Endothelial cell of umbilical vein (primary cell): ENCODE measurements around the gene ATCAY. TPM values are rescaled to one million over a fixed set of nuclear protein-coding genes. Genes with fewer than 3 reads are reported as not detected.
A peak's percentile ranks its signal among the peaks of the same experiment; 100 is the strongest.

ENCODE experiments used
- BruUV-seq: library from RNA; stranded (reverse); fragments of 400-500 nt; replicated peaks from 2 replicates; lab custom pipeline; 2021; lab: Mats Ljungman, UMichigan
- CTCF ChIA-PET: fragments of 300-600, 350-600 bp; sonication (Branson Sonifier 250); formaldehyde crosslinking; loops from one replicate; lab custom pipeline; 2021; ENCODE audit warnings: antibody characterized with exemption, inconsistent platforms; lab: Charles Lee
- POLR2A ChIA-PET: fragments of 300-600, 350-600 bp; sonication (Branson Sonifier 250); formaldehyde crosslinking; loops from one replicate; lab custom pipeline; 2021; ENCODE audit warnings: antibody characterized with exemption, inconsistent platforms; lab: Charles Lee
- DNase-seq: peaks from one replicate; pipeline ENCODE4 v3.0.0-alpha.2; 2011; ENCODE audit warnings: low read depth, low spot score
- FAIRE-seq: peaks from 2 replicates; lab custom pipeline; 2011; peaks lifted over from hg19 to GRCh38; lab: Jason Lieb, UNC
- H2AFZ ChIP-seq: 2 replicates; pipeline ENCODE4 v1.6.0; 2012; ENCODE audit warnings: low read depth, low read length, control low read depth, inconsistent platforms
- H3K27ac ChIP-seq: 2 replicates; pipeline ENCODE4 v1.5.1; 2011; ENCODE audit warnings: low read depth, mild to moderate bottlenecking, control low read depth, low read length, moderate library complexity; ENCODE audit not compliant: insufficient read depth
- H3K27me3 ChIP-seq, 2 experiments: 2 replicates each; pipeline versions ENCODE4 v1.6.0 to v1.6.1; 2011; ENCODE audit warnings: low read length in 2 of 2, mixed read lengths in 1 of 2; ENCODE audit not compliant: control insufficient read depth in 2 of 2, insufficient read depth in 2 of 2
- H3K36me3 ChIP-seq, 2 experiments: 2 replicates in 1 of 2; 3 replicates in 1 of 2; pipeline ENCODE4 v1.5.1; 2011; ENCODE audit warnings: low read length in 2 of 2, mild to moderate bottlenecking in 1 of 2, moderate library complexity in 1 of 2; ENCODE audit not compliant: control insufficient read depth in 2 of 2, insufficient read depth in 2 of 2; ENCODE audit errors: extremely low read depth in 1 of 2
- H3K4me1 ChIP-seq: 3 replicates; pipeline ENCODE4 v1.5.1; 2011; ENCODE audit warnings: mild to moderate bottlenecking, low read length; ENCODE audit not compliant: control insufficient read depth, insufficient read depth; ENCODE audit errors: extremely low read depth
- H3K4me2 ChIP-seq: 2 replicates; pipeline ENCODE4 v1.6.1; 2011; ENCODE audit warnings: low read length, control low read depth, mixed read lengths; ENCODE audit not compliant: insufficient read depth
- H3K4me3 ChIP-seq, 3 experiments: fragments of 200-600 bp in 1 of 3; sonication (generic), shearing (Covaris generic) in 1 of 3; replicated peaks in 1 of 3; 2 replicates each; pipeline ENCODE4 v1.5.1; 2011 to 2016; ENCODE audit warnings: control low read depth in 3 of 3, low read length in 3 of 3, mild to moderate bottlenecking in 2 of 3, inconsistent platforms in 1 of 3, low read depth in 1 of 3, moderate library complexity in 1 of 3; ENCODE audit not compliant: insufficient read depth in 1 of 3
- H3K79me2 ChIP-seq: 2 replicates; pipeline ENCODE4 v1.6.0; 2012; ENCODE audit warnings: low read length, inconsistent platforms; ENCODE audit not compliant: control insufficient read depth, insufficient read depth
- H3K9ac ChIP-seq: replicated peaks from 2 replicates; pipeline ENCODE3; 2011; ENCODE audit warnings: low read length, control low read depth; ENCODE audit not compliant: insufficient read depth; ENCODE audit errors: extremely low read depth
- H3K9me1 ChIP-seq: replicated peaks from 3 replicates; pipeline ENCODE4 v1.6.0; 2011; ENCODE audit warnings: mild to moderate bottlenecking, low read length; ENCODE audit not compliant: control insufficient read depth, insufficient read depth; ENCODE audit errors: extremely low read depth
- H3K9me3 ChIP-seq: replicated peaks from 2 replicates; pipeline ENCODE4 v1.5.1; 2012; ENCODE audit warnings: low read length, inconsistent platforms; ENCODE audit not compliant: control insufficient read depth, insufficient read depth
- H4K20me1 ChIP-seq: replicated peaks from 2 replicates; pipeline ENCODE3; 2011; ENCODE audit warnings: mild to moderate bottlenecking, low read length; ENCODE audit not compliant: control insufficient read depth, insufficient read depth; ENCODE audit errors: extremely low read depth
- FOS ChIP-seq: IDR thresholded peaks from 2 replicates; pipeline ENCODE4 v1.6.1; 2011; ENCODE audit warnings: mild to moderate bottlenecking, low read length, moderate library complexity, borderline replicate concordance; ENCODE audit not compliant: insufficient read depth
- GATA2 ChIP-seq: IDR thresholded peaks from 2 replicates; pipeline ENCODE4 v1.7.0; 2011; ENCODE audit warnings: low read depth, mild to moderate bottlenecking, moderate library complexity, mixed read lengths, low read length; ENCODE audit not compliant: insufficient read length, insufficient read depth
- JUN ChIP-seq: IDR thresholded peaks from 2 replicates; pipeline ENCODE4 v1.6.1; 2011; ENCODE audit warnings: borderline replicate concordance, low read depth; ENCODE audit not compliant: insufficient read length, insufficient read depth
- POLR2A ChIP-seq: IDR thresholded peaks from 2 replicates; pipeline ENCODE4 v1.6.1; 2012; ENCODE audit warnings: low read depth, mild to moderate bottlenecking, control low read depth, low read length
- POLR2AphosphoS5 ChIP-seq: IDR thresholded peaks from 2 replicates; pipeline ENCODE4 v1.6.1; 2012; ENCODE audit warnings: low read depth, mild to moderate bottlenecking, control low read depth, low read length, moderate library complexity; ENCODE audit not compliant: insufficient read depth
- dilution Hi-C: fragments of 300-500 bp; cut with MboI; formaldehyde crosslinking; loops from one replicate; pipeline ENCODE4 v1.15.0; 2019; ENCODE audit warnings: low sequenced_read_pairs; ENCODE audit not compliant: extremely low pct_ligation_motif_present
- intact Hi-C: fragments of 100-400 bp; cut with micrococcal nuclease; formaldehyde crosslinking; loops from one replicate; pipeline ENCODE4 v1.10.0; 2022
- polyA plus RNA-seq, 4 experiments: library from polyadenylated mRNA; depleted of rRNA in 3 of 4; stranded (reverse) in 3 of 4; unstranded in 1 of 4; fragments of >200 nt; gene quantifications; 2 replicates each; pipeline versions ENCODE4 v1.2.1 to v1.2.3, GENCODE V29; 2011 to 2012; ENCODE audit warnings: missing spikeins in 1 of 4
- total RNA-seq: library from RNA; stranded (reverse); gene quantifications from 2 replicates; pipeline ENCODE4 v1.2.3, GENCODE V29; 2021
- TF ChIP-seq, protein P1 (sequence below), 2 donors: IDR thresholded peaks; 1 replicate in 1 of 2; 2 replicates in 1 of 2; pipeline ENCODE4 v1.5.1; 2011; ENCODE audit warnings: low read length in 2 of 2, mild to moderate bottlenecking in 2 of 2, moderate library complexity in 2 of 2, control low read depth in 1 of 2, inconsistent platforms in 1 of 2, low read depth in 1 of 2; ENCODE audit not compliant: insufficient read depth in 1 of 2; ENCODE audit errors: extremely low read depth in 1 of 2
- TF ChIP-seq, protein P2 (sequence below): IDR thresholded peaks from 2 replicates; pipeline ENCODE4 v1.6.1; 2011; ENCODE audit not compliant: insufficient read depth, insufficient read length

ATCAY gene
- total and polyA plus RNA-seq, 2 donors (not counting 3 experiments of a cell fraction or from before 2014, with no cell fraction given): 0.03 TPM; not detected in 1

DNA sequence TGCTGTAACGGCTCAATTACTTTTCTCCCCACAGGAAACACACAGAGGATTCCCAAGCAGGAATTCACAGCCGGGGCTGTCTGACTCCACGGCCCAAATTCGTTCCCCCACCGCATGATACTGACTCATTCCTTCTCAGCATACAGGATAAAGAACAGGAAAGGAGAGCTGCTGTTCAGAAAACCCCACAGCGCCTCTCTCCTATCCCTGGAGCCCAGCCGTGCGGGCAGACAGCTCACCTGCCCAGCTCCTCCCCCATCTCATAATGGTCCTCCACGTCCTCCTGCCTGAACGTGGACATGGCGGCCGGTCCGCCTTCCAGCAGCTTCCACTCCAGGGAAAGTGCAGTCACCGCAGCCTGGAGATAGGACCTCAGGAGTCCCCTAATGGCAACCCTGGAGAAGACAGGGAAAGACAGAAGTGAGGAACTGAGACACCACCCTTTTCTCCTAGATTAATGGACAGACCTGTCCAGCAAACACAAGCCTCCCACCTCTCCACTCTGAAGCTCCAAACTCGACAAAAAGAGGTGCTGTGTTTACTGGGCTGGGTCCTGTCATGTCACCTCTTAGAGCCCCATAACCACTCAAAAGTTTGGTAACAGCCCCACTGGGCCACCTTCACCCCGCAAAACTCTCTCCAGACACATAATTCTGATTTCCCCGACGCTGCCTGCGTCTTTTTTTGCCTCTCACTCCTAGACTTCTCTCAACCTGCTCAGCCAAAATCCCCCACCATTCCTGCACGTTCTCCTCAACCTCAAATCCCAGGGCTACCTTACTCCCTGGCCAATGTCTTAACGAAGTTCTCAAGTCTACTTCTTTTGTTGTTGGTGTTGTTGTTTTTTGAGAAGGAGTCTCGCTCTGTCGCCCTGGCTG, 89.2 kb downstream of the ATCAY start:
- FAIRE-seq (peak; percentile 60), DNase-seq (peak; percentile 88)
- POLR2A ChIA-PET: interaction anchor here (1.2 to 4.9 kb wide), 4 partner anchors 10 to 18 kb away, joined by 3 to 82 read pairs (median 21); partner anchors contain the start of gene EEF2
- H3K27ac ChIP-seq: peak overlapping the region; percentile 92
- peaks cover 23% of the 10 kb centered on the region for H3K4me1 ChIP-seq
- H3K9me3 ChIP-seq: no peaks in the 10 kb centered on the region
- BruUV-seq: TSS peak; percentile 94
- CTCF ChIA-PET: interaction anchor here (0.9 to 2.2 kb wide), 8 partner anchors 11 to 148 kb away, joined by 3 to 34 read pairs (median 3); partner anchors contain the start of genes EEF2 and PIAS4
- H3K4me2 ChIP-seq: peak overlapping the region; percentile 75
- H4K20me1 ChIP-seq: no peaks in the 10 kb centered on the region
- dilution Hi-C loops (no loop called here), intact Hi-C loops (loop anchor here (1.0 to 5.0 kb wide), 4 partner anchors 38 to 207 kb away; partner anchors contain the start of genes MRPL54, PIAS4 and ZBTB7A)
- H3K27me3 ChIP-seq: no peaks in the 10 kb centered on the region
- H3K9ac ChIP-seq: peak overlapping the region; percentile 98
- no peak overlapping the region for H2AFZ ChIP-seq
- H3K9me1 ChIP-seq: no peaks in the 10 kb centered on the region
- TF ChIP-seq, protein P1, sequence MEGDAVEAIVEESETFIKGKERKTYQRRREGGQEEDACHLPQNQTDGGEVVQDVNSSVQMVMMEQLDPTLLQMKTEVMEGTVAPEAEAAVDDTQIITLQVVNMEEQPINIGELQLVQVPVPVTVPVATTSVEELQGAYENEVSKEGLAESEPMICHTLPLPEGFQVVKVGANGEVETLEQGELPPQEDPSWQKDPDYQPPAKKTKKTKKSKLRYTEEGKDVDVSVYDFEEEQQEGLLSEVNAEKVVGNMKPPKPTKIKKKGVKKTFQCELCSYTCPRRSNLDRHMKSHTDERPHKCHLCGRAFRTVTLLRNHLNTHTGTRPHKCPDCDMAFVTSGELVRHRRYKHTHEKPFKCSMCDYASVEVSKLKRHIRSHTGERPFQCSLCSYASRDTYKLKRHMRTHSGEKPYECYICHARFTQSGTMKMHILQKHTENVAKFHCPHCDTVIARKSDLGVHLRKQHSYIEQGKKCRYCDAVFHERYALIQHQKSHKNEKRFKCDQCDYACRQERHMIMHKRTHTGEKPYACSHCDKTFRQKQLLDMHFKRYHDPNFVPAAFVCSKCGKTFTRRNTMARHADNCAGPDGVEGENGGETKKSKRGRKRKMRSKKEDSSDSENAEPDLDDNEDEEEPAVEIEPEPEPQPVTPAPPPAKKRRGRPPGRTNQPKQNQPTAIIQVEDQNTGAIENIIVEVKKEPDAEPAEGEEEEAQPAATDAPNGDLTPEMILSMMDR (IDR thresholded peaks at IDR 0.05; ENCODE audit: extremely low read depth in 1 of 2, insufficient read depth in 1 of 2, low read depth in 1 of 2, low read length in 2 of 2): peak in 1 of 2 donors; percentile 18
- TF ChIP-seq, protein P2, sequence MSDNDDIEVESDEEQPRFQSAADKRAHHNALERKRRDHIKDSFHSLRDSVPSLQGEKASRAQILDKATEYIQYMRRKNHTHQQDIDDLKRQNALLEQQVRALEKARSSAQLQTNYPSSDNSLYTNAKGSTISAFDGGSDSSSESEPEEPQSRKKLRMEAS: no peak
- TF ChIP-seq JUN (peak; percentile 40), FOS (peak; percentile 75), POLR2AphosphoS5 (peak; percentile 41), POLR2A (peak; percentile 52), GATA2 (no peak)
- H3K36me3 ChIP-seq: peaks cover 4 to 21% of the 10 kb centered on the region in 2 experiments
- peak overlapping the region; percentile 79 to 93 (median 86) for H3K4me3 ChIP-seq
- peaks cover 46% of the 10 kb centered on the region for H3K79me2 ChIP-seq
